A673 (cell line): Measurements from ENCODE around the gene GGTA1.

Experiments
- EZH2 ChIP-seq: fragments of 200-600 bp; sonication (generic); IDR thresholded peaks from 2 replicates; pipeline ENCODE4 v1.6.1; 2017; ENCODE audit warnings: borderline replicate concordance, low read depth, mild to moderate bottlenecking, mixed read lengths, antibody characterized with exemption, low read length; ENCODE audit not compliant: poor library complexity, severe bottlenecking
- TF ChIP-seq, protein P1 (sequence below): fragments of 300-800, 200-600 bp; sonication (generic); conservative IDR thresholded peaks from 2 replicates; pipeline ENCODE4 v1.5.1; 2017; ENCODE audit warnings: low read depth, mild to moderate bottlenecking, antibody characterized with exemption, low read length, moderate library complexity, mixed read lengths

DNA sequence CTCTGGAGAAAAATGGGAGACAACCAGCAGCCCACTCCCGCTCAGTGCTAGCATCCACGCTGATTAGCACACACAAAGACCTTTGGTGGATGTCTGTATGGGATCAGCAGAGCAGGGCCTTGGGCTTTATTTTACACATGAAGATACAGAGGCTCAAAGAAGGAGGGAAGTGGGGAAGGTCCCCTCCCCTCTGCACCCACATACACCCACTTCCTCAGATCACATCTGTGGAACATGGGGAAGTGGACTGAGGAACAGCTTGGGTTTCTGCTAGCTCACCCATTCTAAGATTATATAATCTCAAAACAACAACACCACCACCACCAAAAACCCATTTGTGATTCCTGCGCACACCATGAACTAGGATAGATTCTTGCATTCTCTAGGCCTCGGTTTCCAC lies 14.0 kb downstream of the GGTA1 start:
- TF ChIP-seq, protein P1, sequence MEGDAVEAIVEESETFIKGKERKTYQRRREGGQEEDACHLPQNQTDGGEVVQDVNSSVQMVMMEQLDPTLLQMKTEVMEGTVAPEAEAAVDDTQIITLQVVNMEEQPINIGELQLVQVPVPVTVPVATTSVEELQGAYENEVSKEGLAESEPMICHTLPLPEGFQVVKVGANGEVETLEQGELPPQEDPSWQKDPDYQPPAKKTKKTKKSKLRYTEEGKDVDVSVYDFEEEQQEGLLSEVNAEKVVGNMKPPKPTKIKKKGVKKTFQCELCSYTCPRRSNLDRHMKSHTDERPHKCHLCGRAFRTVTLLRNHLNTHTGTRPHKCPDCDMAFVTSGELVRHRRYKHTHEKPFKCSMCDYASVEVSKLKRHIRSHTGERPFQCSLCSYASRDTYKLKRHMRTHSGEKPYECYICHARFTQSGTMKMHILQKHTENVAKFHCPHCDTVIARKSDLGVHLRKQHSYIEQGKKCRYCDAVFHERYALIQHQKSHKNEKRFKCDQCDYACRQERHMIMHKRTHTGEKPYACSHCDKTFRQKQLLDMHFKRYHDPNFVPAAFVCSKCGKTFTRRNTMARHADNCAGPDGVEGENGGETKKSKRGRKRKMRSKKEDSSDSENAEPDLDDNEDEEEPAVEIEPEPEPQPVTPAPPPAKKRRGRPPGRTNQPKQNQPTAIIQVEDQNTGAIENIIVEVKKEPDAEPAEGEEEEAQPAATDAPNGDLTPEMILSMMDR: no peak
- TF ChIP-seq EZH2: no peak
